ENCODE measurements around the gene ITGAL.

Gene ITGAL

GRCh38 chr16:30570636-30571444 lies 98.3 kb downstream of the ITGAL start:
- ATAC-seq: peak; percentile 13
- TF ChIP-seq ZNF8 (CRISPR knock-in tag; IDR thresholded peaks at IDR 0.05) (no peak), ARNTL (CRISPR knock-in tag; IDR thresholded peaks at IDR 0.05; ENCODE audit: borderline replicate concordance, low read depth) (no peak)

- TF ChIP-seq GLIS3 (CRISPR knock-in tag; IDR thresholded peaks at IDR 0.05) (no peak), ZNF8 (CRISPR knock-in tag; IDR thresholded peaks at IDR 0.05) (peak; percentile 28; the same call in 1 of the 2 replicates), CSDC2 (CRISPR knock-in tag; IDR thresholded peaks at IDR 0.05) (0 out of 2 replicates have a peak, but pooled peaks have one; percentile 14), TCF4 (CRISPR knock-in tag; IDR thresholded peaks at IDR 0.05; ENCODE audit: borderline replicate concordance) (no peak; the same call in 1 of the 2 replicates), CREB5 (CRISPR knock-in tag; IDR thresholded peaks at IDR 0.05; ENCODE audit: low read depth) (no peak), ZFP30 (CRISPR knock-in tag; IDR thresholded peaks at IDR 0.05) (no peak), ZNF70 (CRISPR knock-in tag; IDR thresholded peaks at IDR 0.05) (0 out of 2 replicates have a peak, but pooled peaks have one; percentile 4), ZC3H10 (CRISPR knock-in tag; IDR thresholded peaks at IDR 0.05) (no peak), TSHZ2 (CRISPR knock-in tag; IDR thresholded peaks at IDR 0.05) (0 out of 2 replicates have a peak, but pooled peaks have one; percentile 31)
- TF ChIP-seq, protein P1, sequence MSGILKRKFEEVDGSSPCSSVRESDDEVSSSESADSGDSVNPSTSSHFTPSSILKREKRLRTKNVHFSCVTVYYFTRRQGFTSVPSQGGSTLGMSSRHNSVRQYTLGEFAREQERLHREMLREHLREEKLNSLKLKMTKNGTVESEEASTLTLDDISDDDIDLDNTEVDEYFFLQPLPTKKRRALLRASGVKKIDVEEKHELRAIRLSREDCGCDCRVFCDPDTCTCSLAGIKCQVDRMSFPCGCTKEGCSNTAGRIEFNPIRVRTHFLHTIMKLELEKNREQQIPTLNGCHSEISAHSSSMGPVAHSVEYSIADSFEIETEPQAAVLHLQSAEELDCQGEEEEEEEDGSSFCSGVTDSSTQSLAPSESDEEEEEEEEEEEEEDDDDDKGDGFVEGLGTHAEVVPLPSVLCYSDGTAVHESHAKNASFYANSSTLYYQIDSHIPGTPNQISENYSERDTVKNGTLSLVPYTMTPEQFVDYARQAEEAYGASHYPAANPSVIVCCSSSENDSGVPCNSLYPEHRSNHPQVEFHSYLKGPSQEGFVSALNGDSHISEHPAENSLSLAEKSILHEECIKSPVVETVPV (CRISPR knock-in tag; IDR thresholded peaks at IDR 0.05): no peak
- ATAC-seq: peak; percentile 92
Observed at GRCh38 chr16:30571445-30572322, 99.1 kb downstream of the ITGAL start, which contains the start of gene ZNF688. TSS of gene ZNF688 (minus strand) at chr16:30571714. CDS start at chr16:30571629, 85 bp downstream.

All from SK-N-SH treated with all-trans-retinoic acid at 6 μM for 48 hours (cell line).